NCI-H774 (cell line): ENCODE measurements around the gene DPT.

Source experiments
- DNase-seq: peaks from one replicate; lab custom pipeline; 2025; lab: John Stamatoyannopoulos, UW

DPT gene

DNA sequence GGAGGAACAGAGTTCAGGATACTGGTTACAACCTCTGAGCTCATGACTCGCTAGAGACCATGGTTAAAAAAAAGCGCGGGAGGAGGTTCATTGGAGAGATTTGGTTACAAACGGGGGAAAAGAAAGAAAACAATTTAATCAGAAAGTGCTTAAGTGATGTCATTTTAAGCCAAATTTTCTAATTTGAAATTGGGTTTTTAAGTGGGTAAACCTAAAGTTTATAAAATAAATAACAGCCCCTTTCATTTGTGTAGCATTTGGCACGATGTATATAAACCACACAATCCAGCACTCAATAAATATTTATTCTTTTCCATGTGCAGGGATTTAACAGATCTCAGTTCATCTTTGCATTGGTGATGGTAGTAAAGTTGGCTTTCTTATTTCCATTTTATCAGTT lies 7.0 kb upstream of the DPT start:
- DNase-seq: no peak

DNA sequence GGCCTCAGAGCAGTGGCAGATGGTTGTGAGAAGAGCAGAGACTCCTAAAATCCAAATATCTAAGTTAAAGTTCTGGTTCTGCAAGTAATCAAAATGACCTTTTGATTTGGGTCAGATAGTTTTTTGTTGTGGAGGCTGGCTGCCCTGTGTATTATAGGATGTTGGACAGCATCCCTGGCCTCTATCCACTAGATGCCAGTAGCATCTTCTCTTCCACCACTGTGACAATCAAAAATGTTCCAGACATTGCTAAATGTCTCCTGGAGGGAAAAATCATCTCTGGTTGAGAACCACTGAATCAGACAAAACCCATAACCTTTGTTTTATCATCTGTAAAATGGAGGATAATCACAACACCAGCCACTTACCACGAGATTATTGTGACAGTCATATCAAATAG lies 5.9 kb upstream of the DPT start:
- DNase-seq: no peak

DNA sequence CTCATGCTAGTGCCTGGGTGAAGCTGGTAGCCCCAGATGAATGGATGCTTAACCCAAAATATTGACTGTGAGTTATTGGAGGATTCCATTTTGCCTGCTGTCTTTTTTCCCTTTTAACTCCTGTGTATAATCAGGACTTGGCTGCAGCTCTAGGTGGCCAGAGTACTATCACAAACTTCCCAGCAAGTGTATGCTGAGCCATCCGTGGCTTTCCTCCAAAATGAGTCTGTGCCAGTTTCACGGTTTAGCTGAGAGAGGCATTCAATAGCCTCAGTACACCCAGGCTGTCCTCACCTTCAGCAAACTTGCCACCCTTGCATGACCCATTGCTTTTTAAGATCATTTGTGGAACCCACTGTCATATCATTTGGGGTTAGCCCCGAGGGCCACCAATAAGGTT lies 5.3 kb upstream of the DPT start:
- no peak for DNase-seq

- DNase-seq: no peak
These were observed 4.2 kb upstream of the DPT start for GRCh38 chr1:168733241-168733640.

DNA sequence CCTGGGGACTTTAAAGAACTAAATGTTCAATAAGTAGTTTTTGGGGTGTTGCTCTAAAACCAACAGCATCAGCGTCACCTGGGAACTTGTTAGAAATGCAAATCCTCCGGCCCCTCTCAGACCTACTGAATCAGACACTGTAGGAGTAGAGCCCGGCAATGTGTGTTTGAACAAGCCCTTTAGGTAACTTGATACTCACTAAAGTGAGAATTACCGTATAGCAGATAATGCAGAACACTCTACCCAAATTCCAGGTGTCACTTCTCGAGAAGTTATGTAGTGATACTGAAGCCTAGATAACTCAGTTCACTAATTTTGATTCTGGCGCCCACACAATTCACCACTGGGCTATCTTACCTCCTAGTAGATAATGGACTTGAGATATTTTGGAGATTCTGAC lies 3.7 kb upstream of the DPT start:
- DNase-seq: no peak

- DNase-seq: no peak
These were observed 2.4 kb upstream of the DPT start for GRCh38 chr1:168731244-168731953.

DNA sequence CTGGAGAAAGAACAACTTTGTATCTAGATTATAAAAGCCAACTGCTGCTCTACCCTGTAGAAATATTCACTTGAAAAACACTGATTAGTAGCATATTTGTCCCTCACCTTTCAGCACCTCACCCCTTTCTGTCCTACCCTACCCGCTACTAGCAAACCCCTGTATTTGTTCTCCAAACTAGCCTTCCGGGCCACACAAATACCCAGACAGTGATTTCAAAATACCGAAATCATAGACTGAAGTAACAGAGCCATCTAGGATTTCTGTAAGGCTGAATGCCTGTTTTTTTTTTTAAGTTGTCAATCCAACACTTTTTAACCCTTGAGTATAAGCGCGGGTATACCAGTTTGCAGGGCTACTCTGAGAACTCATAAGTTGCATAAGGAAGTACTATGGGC lies 398 bp upstream of the DPT start:
- DNase-seq: no peak

DNA sequence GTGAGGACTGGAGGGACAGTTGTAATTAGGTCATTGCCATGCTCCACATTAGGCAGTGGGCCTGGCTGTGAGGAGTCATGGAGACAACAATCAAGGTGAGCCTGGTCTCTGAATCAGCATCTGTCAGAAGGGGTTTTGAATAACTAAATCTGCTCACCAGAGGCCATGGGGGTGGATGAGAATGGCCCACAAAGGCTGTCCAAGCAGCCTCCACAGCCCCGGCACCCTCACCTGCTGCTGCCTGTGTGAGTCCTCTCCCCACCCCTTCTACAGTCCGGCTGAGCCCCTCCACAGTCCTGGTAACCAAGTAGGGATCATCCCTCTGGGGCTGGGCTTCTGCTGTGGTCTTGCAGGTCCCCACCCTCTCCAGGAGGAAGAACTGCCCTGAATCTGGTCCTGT lies 2.3 kb downstream of the DPT start:
- no peak for DNase-seq

DNA sequence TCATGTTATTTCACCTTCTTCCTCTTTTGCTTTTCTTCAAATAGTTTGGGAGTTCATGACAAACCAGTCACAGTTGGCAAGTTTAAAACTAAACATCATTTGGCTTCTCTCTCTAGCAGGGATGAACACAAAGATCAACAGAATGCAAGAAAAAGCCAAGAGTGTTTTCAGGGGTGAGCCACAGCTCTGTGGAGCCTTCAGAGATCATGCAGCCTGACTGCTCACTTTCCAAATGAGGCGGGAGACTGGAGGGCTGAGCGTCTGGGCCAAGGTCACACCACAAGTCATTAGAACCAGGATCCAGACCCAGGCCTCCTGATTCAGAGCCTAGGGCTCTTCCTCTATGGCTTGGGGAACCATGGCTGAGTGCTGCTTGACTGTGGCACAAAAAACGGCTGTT lies 2.7 kb downstream of the DPT start:
- no peak for DNase-seq

DNA sequence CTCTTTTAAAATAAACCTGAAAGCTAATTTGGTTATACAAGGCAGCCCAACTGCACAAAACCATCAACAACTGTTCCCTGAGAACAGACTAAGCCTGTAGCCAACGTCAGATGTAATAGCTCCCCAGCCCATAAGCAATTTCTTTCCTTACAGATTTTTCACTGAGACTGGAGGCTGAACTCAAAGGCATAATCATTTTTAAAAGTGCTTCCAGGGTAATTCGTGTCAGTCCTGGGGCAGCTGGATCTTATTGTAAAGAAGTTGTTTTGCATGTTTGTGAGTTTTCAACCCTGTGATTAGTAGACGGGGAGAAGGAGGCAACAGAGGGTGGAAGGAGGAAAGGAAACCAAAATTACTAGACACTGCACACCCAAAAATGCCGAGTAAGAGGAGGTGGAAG lies 3.2 kb downstream of the DPT start:
- no peak for DNase-seq

- DNase-seq: no peak
These were observed 3.9 kb downstream of the DPT start for GRCh38 chr1:168725060-168725459.

GRCh38 chr1:168723000-168723399 lies 6.0 kb downstream of the DPT start:
- DNase-seq: peak; percentile 12

DNA sequence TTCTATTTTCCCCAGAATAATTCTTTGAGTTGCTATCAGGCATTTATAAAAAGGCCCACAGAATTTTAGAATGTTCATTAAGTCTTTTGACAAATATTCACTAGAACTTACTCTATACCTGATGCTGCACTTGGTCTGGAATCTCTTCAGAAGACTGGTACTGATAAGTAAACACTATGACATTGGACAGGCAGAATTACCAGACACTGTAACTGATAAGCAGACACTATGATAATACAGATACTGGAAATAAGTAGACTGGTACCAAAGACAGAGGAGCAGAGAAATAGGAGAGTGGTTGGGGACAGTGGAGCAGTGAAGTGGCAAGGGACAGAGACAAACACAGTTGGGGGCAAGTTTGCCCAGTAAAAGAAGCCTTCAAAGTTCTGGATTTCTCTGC lies 8.2 kb downstream of the DPT start:
- DNase-seq: no peak

- DNase-seq: no peak
These were observed 9.5 kb downstream of the DPT start for GRCh38 chr1:168719306-168720111.

DNA sequence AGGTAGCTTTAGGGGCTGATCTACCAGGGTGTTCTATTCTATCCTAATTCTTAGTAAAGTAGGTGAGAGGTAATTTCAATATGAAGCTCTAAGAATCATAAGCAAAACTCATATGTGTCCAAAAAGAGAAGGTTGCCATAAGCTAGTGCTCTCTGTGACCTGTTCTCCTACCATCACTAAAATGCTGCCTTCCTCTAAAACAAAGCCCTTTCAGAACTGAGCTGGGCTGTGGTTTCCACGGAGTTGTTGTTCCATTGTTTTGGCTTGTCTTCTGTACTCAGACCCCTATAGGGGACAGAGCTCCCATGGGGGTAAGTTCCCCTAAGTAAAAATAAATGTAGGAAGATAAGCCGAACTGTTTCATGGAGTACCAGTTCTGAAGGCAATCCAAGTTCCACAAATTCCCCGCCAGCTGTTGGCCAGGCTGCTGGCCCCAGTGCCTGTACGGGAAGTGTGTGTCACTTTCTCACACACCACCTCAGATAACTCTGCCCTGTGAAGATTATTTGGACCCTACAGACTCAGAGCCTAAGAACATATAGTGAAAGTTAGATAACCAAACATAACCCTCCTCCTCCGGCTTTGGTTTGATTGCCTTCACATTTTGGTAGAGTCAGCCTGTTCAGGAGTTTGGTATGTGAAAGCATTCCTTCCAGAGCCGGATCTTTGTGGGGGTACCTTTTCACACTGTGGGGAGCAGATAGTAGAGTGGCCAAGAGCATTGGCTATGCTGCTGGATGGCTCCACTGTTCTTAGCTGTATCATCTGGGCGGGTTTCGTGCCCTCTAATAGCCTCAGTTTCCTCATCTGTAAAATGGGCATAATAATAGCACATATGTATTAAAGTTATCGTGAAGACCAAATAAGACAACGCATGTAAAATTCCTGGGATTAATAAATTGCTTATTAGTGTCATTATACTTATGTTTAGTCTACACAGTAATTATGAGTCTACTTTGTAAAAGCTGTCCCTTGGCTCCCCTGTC lies 10.8 kb downstream of the DPT start:
- no peak for DNase-seq

- no peak for DNase-seq
These were observed 15.0 kb downstream of the DPT start for GRCh38 chr1:168714012-168714411.

- no peak for DNase-seq
These were observed 19.3 kb downstream of the DPT start for GRCh38 chr1:168709405-168710363.

DNA sequence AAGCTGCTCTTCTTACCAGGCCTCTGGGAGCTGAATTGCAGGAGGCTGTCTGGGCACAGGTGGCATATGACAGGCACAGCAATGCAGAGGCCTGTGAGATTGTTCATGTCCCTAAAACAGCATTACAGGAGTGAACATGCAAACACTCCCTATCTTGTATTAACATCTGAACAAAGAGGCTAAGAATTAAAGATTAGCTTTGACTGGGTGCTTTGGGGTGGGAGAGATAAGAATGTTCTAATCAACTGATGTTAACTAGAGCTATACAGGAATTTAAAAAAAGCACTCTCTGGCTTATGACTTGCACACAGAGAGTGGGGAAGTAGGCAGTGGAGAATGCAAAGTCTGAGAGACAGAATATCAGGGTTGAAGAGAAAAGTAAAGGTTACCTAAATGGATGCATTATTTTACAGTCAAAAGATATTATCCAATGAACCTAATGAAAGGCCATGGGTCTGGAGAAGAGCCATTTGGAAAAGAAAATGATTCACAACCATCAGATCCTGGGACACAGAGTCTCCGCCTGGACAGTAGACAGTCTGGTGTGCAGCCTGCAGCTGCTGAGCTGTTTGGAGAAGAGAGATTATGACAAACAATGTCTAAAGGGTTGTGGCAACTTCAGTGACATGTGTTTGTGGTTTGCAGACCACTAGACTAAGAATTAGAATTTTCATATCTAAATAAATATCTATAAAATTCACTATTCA lies 20.2 kb downstream of the DPT start:
- DNase-seq: no peak

DNA sequence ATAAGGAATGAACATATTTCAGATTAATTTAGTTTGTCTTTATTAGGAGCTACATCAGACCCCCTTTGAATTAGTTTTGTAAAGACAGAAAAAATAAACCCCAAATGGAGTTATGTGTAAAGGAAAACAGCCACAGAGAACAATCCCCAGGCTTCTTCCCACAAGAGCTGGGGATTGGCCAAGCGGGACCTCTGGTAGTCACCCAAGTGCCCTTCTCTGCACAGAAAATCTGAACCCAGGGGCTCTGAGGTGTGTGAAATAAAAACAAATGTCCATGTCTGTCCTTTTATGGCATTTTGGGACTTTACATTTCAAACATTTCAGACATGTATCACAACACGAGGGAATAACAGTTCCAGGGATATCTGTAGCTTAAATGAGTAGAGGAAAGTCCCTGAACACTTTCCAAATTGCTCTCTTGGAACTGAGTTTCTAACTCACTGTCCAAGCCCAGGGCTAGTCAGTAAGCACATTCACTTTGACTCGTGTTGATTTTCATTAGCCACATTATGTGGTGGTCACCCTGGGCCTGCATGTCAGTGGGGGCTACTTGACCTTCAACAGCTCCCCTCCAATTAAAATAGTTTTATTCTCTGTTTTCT lies 22.5 kb downstream of the DPT start:
- no peak for DNase-seq

DNA sequence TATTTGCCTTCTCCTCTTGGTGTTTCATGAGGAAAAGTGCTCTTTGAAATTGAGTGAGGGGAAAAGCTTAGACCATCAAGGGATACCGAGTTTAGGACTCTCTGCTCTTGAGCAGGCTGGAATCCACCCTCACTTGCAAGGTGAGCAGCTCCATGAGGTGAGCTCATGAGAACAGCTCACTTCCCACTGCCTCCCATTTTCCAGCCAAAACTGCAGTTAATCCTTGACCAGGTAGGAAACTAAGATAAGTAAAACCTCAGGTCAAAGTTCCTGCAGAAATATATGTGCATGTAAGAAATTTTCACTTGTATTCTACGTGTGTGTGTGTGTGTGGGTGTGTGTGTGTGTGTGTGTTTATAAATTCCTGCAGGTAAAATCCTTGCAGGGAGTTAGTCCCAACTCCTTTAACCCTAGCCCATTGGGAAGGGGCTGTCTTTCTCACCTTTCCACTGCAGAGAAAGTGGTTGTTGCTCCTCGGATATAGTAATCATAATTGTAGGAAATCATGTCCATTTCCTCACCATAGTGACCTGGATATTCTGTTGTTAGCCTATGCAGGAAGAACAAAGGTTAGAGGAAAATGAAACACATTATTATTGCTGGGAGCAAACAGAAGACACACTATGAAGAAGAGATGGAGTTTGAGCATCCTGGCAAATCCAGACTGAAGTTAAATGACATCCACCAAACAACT lies 28.3 kb downstream of the DPT start:
- DNase-seq: no peak
